Measurements from ENCODE around the gene WFDC1.
"Not testable (repeated sequence)": the region's sequence is repeated elsewhere in the genome, so short reads cannot be mapped to it uniquely, and the experiment has no call there.

Gene WFDC1

GRCh38 chr16:84330685-84331050 lies 36.0 kb downstream of the WFDC1 start:
- no peak for DNase-seq

DNA sequence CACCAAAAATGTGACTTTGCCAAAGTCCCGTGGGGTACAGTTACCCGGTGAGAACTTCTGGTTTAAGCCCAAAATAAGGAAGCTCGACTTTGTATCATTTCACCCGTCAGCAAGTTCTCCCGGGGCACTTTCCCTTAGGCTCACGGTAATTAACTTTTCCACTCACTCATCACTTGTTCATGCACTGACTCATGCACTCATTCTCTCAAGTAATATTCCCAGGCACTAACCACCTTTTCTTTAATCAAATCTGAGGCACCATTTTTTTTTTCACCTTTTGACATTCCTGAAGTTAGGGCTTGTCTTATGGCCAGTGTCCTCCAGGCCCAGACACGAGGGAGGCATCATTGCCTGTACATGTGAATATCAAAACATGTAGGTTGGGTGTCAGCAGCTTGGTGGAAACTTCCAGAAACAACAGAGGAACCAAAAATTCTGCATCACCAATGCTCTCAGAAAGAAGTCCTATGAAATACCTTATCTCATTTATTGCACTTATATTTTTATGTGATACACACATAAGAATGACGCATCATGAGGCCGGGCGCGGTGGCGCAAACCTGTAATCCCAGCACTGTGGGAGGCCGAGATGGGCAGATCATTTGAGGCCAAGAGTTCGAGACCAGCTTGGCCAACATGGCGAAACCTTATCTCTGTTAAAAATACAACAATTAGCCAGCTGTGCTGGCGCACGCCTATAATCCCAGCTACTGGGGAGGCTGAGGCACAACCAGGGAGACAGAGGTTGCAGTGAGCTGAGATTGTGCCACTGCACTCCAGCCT lies 37.5 kb downstream of the WFDC1 start:
- DNase-seq = no peak

DNA sequence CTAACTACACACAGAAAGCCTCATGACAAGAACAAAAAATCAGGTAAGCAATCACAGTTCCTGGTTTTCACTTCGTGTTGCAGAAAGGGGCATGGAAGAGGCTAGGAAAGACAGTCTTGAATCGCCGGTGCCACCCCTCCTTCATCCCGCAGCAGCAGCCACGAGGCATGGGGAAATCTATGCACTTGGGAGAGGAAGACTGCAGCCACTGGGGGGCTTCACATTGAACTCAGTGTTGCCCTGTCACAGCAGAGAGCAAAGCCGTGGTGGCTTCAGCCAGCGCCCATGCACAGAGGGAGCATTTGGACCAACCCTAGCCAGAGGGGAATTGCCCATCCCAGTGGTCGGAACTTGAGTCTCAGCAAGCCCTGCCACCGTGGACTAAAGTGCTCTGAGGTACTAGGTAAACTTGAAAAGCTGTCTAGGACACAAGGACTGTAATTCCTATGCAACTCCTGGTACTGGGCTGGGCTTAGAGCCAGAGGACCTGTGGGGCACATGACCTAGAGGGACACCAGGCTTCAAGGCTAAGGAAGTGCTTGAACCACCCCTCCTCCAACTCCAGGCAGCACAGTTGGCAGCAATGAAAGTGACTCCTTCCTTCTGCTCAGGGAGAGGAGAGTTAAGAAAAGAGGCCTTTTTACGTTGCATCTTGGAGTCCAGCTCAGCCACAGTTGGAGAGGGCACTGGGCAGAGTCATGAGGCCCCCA lies 38.5 kb downstream of the WFDC1 start:
- no peak for DNase-seq

DNA sequence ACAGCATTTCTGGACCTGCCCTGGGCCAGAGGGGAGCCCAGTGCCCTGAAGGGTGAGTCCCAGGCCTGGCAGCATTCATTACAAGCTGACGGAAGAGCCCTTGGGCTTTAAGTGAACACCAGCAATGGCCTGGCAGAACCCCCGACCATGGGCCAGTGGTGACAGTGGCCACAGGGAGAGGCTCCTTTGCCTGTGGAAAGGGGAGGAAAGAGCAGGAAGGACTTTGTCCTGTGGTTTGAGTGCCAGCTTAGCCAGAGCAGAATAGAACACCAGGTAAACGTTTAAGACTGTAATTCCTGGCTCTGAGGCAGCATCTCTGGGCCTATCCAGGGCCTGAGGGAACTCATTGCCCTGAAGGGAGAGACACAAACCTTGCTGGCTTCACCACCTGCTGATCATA lies 39.4 kb downstream of the WFDC1 start:
- no peak for DNase-seq

DNA sequence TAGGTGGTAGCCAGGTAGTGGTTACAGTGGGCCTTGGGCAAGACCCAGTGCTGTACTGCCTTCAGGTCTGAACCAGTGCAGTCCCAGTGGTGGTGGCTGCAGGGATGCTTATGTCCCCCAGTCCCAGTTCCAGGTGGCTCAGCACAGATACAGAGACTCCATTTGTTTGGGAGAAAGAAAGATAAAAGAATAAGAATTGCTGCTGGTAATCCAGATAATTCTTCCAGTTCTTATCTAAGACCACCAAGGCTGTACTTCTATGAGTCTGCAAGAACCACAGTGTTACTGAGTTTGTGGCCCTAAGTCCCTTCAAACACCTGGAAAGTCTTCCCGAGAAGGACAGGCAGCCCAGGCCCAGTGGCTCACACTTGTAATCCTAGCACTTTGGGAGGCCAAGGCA lies 39.8 kb downstream of the WFDC1 start:
- DNase-seq = no peak

DNA sequence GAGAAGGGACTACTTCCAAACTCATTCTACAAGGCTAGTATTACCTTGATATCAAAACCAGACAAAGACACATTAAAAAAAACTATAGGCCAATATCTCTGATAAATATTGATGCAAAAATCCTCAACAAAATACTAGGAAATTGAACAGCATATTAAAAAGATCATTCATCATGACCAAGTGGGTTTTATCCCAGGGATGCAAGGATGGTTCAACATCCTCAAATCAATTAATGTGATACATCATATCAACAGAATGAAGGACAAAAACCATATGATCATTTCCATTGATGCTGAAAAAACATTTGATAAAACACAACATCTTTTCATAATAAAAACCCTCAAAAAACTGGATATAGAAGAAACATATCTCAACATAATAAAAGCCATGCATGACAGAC lies 42.6 kb downstream of the WFDC1 start:
- not testable (repeated sequence) for DNase-seq

- no peak for DNase-seq
Measured at GRCh38 chr16:84339311-84339710, 44.6 kb downstream of the WFDC1 start.

DNA sequence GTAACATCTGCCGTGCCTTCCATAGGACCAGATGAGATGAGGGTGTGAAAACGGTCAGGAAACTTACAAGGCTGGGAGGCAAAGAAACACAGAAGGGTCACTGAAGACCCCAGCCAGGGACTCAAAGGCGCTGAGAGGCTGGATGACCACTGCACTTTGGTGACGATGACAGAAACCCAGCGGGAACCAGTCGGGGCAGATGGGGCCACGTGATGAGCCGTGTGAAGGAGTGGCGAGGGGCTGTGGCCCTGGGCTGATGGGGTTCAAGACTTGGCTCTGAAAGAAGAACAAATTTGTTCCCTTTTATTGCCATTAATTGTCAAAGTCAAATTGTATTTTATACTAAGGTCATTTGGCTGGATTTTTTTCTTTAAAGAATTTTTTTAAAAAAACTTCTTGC lies 45.1 kb downstream of the WFDC1 start:
- no peak for DNase-seq

GRCh38 chr16:84340325-84341040 lies 45.8 kb downstream of the WFDC1 start:
- DNase-seq = no peak

DNA sequence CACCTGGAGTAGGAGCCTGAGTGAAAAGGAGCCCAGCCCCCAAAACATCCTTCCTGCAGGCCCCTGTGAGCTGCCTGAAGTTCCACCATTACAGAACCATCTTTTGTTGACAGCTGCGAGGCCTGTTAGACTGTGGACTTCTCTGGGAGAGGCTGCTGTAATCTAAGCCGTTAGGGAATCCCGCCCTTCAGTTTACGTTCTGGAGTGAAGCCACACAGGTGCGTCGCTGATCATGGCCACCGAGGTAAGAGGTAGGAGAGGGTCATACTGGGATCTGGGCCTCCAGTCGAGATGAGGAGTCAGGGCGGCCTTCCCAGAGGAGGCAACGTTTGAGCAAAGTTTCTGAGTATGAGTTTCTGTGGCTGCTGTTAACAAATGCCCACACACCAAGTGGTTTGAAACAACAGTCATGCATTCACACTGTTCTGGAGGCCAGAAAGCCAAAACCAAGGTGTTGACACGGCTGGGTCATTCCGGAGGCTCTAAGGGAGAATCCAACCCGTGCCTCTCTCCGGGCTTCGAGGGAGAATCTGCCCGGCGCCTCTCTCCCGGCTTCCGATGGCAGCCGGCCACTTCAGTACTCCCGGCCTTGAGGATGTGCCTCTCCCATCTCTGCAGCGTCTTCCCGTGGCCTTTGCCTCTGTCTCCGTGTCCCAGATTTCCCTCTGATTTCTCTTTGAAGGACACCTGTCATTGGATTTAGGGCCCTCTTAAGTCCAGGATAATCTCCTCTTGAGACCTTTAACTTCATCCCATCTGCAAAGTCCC lies 47.0 kb downstream of the WFDC1 start:
- DNase-seq = no peak

- not testable (repeated sequence) for DNase-seq
Measured at GRCh38 chr16:84343800-84344199, 49.1 kb downstream of the WFDC1 start.

GRCh38 chr16:84344781-84345180 lies 50.1 kb downstream of the WFDC1 start:
- DNase-seq = no peak

DNA sequence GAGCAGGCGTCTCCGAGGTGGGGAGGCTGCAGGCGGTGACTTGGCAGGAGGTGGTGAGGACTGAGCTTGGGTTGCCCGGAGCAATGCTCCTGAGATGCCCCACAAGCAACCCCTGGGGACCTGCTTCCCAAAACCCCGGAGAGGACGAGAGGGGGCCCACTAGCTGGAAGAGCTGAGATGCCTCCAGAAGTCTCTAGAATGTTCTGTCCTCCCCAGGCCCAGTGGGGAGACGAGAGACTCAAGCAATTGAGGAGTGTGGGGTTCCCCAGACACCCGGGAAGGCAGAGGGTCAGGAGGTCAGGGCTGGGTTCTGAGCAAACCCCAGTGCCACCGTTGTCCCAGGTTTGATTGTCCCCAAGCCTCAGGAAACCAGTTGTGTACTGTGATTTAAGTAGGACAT lies 52.5 kb downstream of the WFDC1 start:
- no peak for DNase-seq

DNA sequence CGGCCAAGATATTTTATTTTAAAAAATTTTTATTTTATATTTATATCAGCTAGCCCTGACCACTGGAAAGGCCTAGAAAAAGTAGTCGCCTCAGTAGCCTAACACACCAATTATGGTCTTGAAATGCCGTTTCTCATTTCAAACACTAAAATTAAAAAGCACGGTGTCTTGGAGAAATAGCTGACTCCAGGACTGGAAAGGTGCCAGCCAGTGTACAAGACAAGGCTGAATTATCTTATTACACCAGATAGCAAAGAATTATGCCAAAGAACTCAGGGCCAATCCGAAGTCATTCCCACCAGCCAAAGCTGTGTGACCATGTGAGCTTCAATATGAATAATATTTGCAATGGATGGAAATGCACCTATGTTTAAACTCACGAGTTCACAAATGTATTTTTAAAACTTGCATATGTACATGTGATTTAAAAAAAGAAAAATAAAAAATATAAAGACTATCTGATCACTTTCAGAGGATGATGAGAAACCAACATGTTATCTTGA lies 53.8 kb downstream of the WFDC1 start:
- no peak for DNase-seq

GRCh38 chr16:84349862-84350684 lies 55.4 kb downstream of the WFDC1 start:
- DNase-seq = no peak

DNA sequence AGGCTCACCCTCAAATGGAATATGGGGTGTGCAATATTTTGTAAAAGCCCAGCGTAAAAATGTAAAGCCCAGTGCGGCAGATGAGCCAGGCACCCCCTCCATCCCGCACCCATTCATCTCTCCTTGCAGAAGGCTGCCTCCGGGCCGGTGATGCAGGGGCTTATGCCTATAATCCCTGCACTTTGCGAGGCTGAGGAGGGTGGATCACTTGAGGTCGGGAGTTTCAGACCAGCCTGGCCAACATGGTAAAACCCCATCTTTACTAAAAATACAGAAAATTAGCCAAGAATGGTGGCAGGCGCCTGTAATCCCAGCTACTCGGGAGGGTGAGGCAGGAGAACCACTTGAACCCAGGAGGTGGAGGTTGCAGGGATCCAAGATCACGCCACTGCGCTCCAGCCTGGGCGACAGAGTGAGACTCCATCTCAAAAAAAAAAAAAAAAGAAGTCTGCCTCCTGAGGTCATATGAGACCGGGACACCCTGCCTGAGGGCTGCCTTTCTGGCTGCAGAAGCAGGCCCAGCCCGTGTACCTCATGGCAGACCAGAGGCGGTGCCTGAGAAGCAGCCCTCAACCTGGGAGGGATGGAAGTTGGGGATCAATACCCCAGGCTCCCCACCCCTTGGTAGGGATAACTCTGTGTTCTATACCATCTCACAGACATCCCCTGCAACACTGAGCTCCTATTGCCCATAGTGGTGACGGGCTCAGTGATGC lies 56.2 kb downstream of the WFDC1 start:
- DNase-seq = no peak

DNA sequence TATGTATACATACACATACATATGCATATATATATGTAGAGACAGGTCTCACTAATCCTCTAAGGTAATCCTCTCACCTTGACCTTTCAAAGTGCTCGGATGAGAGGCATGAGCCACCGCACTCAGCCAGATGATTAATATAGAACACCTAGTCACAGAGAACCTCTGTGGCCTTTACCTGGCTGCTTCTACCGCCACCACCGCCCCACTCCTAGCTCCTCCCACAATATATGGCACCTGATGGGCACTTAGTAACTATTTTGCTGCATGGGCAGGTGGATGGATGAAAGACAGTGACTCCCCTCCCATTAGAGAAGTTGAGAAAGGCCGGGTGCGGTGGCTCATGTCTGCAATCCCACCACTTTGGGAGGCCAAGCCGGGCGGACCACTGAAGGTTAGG lies 57.0 kb downstream of the WFDC1 start:
- DNase-seq = no peak

DNA sequence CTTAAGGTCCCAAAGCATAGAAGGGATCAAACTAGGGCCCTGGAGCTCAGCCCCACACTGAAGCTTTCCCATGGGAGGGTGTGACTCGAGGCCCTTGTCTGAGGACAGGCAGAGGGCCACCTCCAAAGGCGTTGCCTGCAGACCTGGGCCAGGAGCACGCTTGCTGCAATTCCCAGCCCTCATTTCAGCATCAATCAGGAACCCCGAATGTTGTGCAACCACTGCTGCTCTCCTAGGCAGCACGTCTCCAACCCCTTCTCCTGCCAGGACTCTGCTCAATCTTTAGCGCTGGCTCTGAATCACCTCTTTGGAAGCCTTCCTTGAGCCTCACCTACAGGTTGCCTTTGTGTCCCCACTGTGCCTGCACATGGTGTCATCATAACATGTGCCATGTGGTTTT lies 59.6 kb downstream of the WFDC1 start:
- no peak for DNase-seq

DNA sequence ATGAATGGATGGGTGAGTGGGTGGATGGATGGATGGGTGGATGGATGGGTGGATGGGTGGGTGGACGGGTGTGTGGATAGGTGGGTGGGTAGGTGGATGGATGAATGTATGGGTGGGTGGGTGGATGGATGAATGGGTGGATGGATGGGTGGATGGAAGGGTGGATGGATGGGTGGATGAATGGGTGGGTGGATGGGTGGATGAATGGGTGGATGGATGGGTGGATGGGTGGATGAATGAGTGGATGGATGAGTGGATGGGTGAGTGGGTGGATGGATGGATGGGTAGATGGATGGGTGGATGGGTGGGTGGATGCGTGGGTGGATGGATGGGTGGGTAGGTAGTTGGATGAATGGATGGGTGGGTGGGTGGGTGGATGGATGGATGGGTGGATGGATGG lies 60.5 kb downstream of the WFDC1 start:
- no peak for DNase-seq

DNA sequence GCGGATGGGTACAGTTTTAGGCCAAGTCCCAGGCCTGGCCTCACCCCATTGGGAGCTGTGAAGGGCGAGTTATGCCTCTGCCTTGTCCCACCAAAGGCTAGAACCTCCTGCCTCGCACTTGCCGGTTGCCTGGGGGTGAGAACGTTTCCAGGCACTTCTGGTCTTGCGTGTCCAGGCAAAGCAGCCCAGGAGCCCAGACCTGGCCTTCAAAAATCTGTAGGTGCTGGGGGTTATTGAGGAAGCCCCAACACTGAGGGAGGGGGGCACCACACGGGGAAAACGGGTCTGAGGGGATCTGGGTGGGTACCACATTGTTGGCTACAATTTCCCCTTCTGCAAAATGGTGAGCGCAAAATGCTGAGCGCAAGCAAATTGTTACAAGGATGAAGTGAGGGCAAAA lies 61.5 kb downstream of the WFDC1 start:
- DNase-seq = no peak

DNA sequence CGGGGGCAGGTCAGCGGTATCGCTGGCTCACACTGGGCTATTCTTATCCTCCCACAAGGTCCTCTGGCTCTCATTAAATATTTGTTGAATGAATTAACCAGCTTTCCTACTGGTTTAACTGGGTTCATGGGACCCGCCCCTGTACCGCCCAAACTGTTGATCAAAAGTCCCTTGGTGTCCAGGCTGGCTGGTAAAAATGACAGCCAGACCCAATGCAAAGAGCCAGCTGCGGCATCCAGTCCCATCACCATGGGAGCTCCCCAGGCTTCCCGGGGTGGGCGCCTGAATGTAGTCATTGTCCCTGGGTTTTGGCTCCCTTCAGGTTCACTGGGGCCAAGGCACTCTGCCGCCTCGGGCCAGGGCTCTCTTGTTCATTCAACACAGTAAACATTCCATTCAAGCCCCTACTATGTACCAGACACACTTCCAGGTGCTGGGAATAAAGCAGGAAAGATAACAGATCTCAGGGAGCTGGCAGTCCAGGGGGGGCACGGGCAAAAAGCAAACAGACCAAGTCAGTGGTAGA lies 62.0 kb downstream of the WFDC1 start:
- DNase-seq = no peak

Measured in activated naive CD4-positive, alpha-beta T cell treated with anti-CD3 and anti-CD28 coated beads, Interleukin-2, amount 50 U/mL, for 16 hours (primary cell).